NT2/D1 (cell line): ENCODE data around the gene NAPSA.
A peak's percentile ranks its signal among the peaks of the same experiment; 100 is the strongest.
"Not testable (repeated sequence)": the region's sequence is repeated elsewhere in the genome, so short reads cannot be mapped to it uniquely, and the experiment has no call there.

Experiments
- DNase-seq: peaks from one replicate; pipeline ENCODE4 v3.0.0-alpha.2; 2011; ENCODE audit warnings: low read depth, low spot score
- H3K27me3 ChIP-seq: 2 replicates; pipeline ENCODE4 v1.6.0; 2011; ENCODE audit warnings: mild to moderate bottlenecking; ENCODE audit not compliant: insufficient read length, insufficient read depth
- H3K36me3 ChIP-seq: 2 replicates; pipeline ENCODE4 v1.6.1; 2011; ENCODE audit warnings: mild to moderate bottlenecking, low read length, mixed read lengths; ENCODE audit not compliant: insufficient read depth, insufficient read length
- H3K4me1 ChIP-seq: 2 replicates; pipeline ENCODE4 v1.5.1; 2011; ENCODE audit not compliant: insufficient read depth, insufficient read length
- H3K4me3 ChIP-seq: 2 replicates; pipeline ENCODE4 v1.5.1; 2011; ENCODE audit warnings: low read depth; ENCODE audit not compliant: insufficient read length
- H3K9ac ChIP-seq: 2 replicates; pipeline ENCODE4 v1.6.0; 2011; ENCODE audit warnings: low read depth; ENCODE audit not compliant: insufficient read length
- H3K9me3 ChIP-seq: 2 replicates; pipeline ENCODE4 v1.5.1; 2011; ENCODE audit warnings: mild to moderate bottlenecking, low read length; ENCODE audit not compliant: insufficient read depth
- SUZ12 ChIP-seq: IDR thresholded peaks from 2 replicates; pipeline ENCODE4 v1.6.1; 2011; ENCODE audit not compliant: insufficient read length, insufficient read depth; ENCODE audit errors: extremely low read depth
- YY1 ChIP-seq: IDR thresholded peaks from 2 replicates; pipeline ENCODE4 v1.6.1; 2011; ENCODE audit not compliant: insufficient read length, insufficient read depth
- ZNF274 ChIP-seq: IDR thresholded peaks from 2 replicates; pipeline ENCODE4 v1.6.1; 2011; ENCODE audit warnings: mild to moderate bottlenecking, low read depth, low read length

NAPSA gene

DNA sequence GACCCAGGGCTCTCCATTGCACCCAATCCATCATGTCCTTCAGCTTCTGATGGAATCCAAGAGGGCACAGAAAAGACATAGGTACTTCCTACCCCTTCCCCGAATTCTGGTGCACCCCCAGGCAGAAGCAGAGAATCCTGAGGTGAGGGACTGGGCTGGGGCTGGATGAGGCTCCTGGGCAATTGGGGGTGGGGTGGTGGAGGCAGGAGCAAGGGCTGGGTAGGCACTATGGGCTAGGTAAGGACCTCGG lies 33.5 kb downstream of the NAPSA start:
- DNase-seq, result no peak
- Histone ChIP-seq H3K9me3 (no peaks in the 10 kb centered on the region), H3K36me3 (no peaks in the 10 kb centered on the region), H3K27me3 (no peaks in the 10 kb centered on the region), H3K9ac (peak overlapping the region; percentile 92), H3K4me1 (peaks cover 9% of the 10 kb centered on the region), H3K4me3 (peak overlapping the region; percentile 83)
- TF ChIP-seq ZNF274 (no peak), SUZ12 (no peak), YY1 (no peak)

DNA sequence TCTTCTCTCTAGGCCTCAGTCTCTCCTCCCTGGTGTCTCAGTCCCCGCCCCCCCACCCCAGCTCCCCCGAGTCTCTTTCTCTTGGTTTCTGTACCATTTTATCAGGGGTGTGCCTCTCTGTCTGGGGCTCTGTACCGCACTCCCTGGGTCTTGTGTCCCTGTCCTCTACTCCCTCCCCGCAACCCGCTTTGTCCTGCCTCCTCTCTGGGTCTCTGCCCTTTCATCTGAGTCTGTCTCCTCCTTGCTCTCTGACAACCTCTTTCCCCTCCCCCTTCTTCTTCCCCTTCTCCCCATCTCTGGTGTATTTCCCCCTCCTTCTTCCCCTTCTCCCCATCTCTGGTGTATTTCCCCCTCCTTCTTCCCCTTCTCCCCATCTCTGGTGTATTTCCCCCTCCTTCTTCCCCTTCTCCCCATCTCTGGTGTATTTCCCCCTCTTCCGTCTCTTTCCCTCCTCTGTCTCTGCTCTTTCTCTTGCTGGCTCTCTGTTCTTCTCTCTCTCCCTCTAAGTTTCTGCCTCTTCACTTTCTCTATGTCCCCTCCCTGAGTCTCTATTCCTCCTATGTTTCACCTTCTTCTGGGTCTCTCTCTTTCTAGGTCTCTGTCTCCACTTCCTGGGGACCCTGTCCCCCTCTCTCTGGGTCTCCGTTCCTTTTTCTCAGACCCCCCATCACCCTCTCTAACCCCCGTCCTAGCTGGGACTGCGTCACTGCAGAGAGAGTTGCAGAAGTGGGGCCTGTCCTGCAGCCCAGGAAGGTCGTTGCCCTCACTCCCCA lies 34.0 kb downstream of the NAPSA start:
- TF ChIP-seq YY1, result no peak
- no peak for TF ChIP-seq ZNF274
- no peak for TF ChIP-seq SUZ12

DNA sequence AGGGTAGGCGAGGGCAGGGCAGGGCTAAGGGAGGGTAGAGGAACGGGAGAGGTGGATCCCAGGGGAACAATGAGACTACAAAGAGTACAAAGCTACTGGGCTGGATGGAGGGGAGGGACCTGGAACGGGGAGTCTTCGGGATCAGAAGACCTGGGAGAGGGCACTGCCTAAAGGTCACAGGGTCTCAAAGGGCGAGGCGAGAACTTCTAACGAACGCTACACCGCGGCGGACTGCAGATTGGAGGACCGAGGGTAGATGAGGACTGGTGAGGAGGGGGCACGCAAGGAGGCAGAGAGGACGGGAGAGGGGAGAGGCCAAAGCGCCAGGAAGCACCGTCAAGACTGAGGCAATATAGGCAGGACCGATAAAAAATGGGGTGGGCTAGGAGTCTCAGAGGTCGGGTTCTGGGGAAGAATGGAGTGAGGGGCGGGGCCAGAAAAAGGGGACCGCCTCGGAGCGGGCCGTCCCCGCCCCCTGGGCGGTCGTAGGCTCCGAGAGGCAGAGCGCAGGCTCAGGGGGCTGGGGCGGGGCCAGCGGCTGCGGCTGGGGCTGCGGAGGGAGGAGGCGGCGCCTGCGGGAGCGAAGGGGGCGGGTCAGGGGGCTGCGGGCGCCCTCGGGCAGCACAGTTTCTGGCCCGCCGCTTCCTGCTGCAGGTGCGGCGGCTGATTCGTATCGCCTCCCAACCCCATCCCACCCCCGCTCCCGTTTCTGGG lies 34.9 kb downstream of the NAPSA start:
- H3K4me1 ChIP-seq, result peaks cover 9% of the 10 kb centered on the region
- no peak for DNase-seq
- no peaks in the 10 kb centered on the region for H3K27me3 ChIP-seq
- H3K4me3 ChIP-seq, result peak overlapping the region; percentile 66
- no peaks in the 10 kb centered on the region for H3K36me3 ChIP-seq
- TF ChIP-seq YY1 (no peak), SUZ12 (no peak), ZNF274 (no peak)
- no peaks in the 10 kb centered on the region for H3K9me3 ChIP-seq
- H3K9ac ChIP-seq, result peak overlapping the region; percentile 71

More for the DNA sequence above, 34.0 kb downstream of the NAPSA start:
- Histone ChIP-seq H3K9ac (peak overlapping the region; percentile 92), H3K4me1 (peaks cover 9% of the 10 kb centered on the region), H3K9me3 (no peaks in the 10 kb centered on the region), H3K27me3 (no peaks in the 10 kb centered on the region), H3K36me3 (no peaks in the 10 kb centered on the region), H3K4me3 (peak overlapping the region; percentile 83)
- no peak for DNase-seq

DNA sequence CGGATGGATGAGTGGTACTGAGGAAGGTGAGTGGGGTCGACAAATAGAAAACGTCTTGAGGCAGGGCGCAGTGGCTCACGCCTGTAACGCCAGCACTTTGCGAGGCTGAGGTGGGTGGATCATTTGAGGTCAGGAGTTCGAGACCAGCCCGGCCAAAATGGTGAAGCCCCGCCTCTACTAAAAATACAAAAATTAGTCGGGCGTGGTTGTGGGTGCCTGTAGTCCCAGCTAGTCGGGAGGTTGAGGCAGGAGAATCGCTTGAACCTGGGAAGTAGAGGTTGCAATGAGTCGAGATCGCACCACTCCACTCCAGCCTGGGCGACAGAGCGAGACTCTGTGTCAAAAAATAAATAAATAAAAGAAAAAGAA lies 35.5 kb downstream of the NAPSA start:
- not testable (repeated sequence) for H3K9me3 ChIP-seq, H3K36me3 ChIP-seq, H3K4me1 ChIP-seq, H3K27me3 ChIP-seq, DNase-seq
- Histone ChIP-seq H3K9ac (peak overlapping the region; percentile 71), H3K4me3 (peak overlapping the region; percentile 66)

DNA sequence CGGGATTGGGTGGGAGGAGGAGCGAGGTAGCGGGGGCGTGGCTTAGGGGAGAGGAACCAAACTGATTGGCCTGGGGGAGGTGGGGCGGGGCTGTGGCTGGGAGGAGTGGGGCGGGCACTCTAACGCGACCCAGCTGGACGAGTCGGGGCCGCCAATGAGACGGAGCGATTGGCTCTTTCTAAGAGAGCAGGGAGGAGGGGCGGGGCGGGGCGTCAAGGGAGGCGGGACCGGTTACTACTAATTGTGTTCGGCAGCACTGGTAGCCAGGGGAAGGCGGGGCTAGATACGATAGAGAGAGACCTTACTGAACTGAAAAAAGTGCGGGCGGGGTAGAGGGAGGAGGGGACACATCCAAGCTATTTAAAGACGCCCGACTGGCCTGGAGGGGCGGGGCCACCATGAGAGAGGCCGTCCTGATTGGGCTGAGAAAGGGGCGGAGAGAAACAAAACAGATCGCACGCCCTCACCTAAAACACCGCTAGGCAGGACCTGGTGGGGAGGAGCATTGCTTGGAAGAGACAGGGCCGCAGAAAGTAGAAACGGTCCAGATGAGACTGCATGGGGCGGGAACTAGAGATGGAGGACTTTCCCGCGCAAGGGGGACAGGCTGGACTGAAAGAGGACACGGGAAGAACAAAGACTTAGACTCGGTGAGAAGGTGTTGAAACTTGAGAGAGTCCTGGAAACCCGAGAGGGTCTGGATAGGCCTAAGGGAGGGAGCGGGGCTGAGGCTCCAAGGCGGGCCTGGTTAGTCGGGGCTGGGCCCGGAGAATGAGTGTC lies 36.1 kb downstream of the NAPSA start, which contains the start of gene KCNC3:
Gene KCNC3, minus strand, starts transcription at position 232 of the 780 bp plus-strand sequence. CDS start 295 bp downstream, outside the sequence.
- Histone ChIP-seq H3K27me3 (no peaks in the 10 kb centered on the region), H3K4me3 (peak within 1 kb of the TSS; percentile 77), H3K9ac (peak within 1 kb of the TSS; percentile 86), H3K9me3 (no peaks in the 10 kb centered on the region), H3K4me1 (peaks cover 4% of the 10 kb centered on the region), H3K36me3 (peaks cover under 1% of the 10 kb centered on the region)
- no peak for TF ChIP-seq SUZ12
- TF ChIP-seq YY1, result no peak
- TF ChIP-seq ZNF274, result no peak
- DNase-seq, result peak; percentile 96

DNA sequence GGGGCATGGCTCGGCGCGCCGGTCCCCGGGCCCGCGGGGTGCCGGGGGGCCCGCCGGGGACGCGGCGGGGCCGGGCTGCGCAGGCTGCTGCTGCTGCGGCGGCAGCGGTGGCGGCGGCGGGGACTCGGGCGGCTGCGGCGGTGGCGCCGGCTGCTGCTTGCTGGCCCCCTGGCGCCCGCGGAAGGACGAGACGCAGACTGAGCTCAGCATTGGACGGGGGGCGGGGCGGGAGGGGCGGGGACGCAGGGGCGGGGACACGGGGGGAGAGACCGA lies 36.6 kb downstream of the NAPSA start:
- no peak for DNase-seq
- peak overlapping the region; percentile 77 for H3K4me3 ChIP-seq
- H3K4me1 ChIP-seq, result peaks cover 4% of the 10 kb centered on the region
- no peak for TF ChIP-seq ZNF274
- no peak for TF ChIP-seq SUZ12
- no peak for TF ChIP-seq YY1
- peaks cover 6% of the 10 kb centered on the region for H3K36me3 ChIP-seq
- H3K9ac ChIP-seq, result no peak overlapping the region
- H3K9me3 ChIP-seq, result no peaks in the 10 kb centered on the region
- H3K27me3 ChIP-seq, result no peaks in the 10 kb centered on the region

DNA sequence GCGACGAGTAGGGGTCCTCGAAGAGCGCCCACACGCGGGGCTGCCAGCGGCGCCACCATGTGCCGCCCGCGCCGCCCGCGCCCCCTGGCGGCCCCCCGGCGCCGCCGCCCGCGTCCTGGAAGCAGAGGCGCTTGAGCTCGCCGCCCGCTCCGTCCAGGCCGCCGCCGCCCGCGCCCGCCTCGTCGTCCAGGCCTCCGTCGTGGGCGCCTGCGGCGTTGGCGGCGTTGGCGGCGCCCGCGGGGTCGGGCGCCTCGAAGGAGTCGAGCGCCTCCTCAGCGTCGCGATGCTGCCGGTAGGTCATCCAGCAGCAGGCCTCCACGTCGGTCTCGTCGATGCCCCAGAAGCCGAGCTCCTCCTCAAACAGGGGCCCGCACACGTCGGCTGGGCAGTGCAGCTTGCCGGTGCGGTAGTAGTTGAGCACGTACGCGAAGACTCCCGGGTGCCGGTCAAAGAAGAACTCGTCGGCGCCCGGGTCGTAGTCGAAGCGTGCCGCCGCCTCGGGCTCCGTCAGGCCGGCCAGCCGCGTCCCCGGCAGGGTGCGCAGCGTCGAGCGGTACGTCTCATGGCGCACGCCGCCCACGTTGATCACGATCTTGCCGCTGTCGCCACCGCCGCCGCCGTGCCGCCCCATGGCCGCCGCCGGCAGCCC lies 37.1 kb downstream of the NAPSA start:
- DNase-seq, result no peak
- TF ChIP-seq SUZ12, result no peak
- TF ChIP-seq ZNF274, result no peak
- TF ChIP-seq YY1, result no peak
- H3K36me3 ChIP-seq, result peaks cover 11% of the 10 kb centered on the region
- H3K9me3 ChIP-seq, result no peaks in the 10 kb centered on the region
- no peaks in the 10 kb centered on the region for H3K27me3 ChIP-seq
- peak overlapping the region; percentile 86 for H3K9ac ChIP-seq
- peak overlapping the region; percentile 77 for H3K4me3 ChIP-seq
- peaks cover 4% of the 10 kb centered on the region for H3K4me1 ChIP-seq
